Panc1 (cell line): ENCODE measurements around the gene DDX31. TPM values are rescaled to one million over a fixed set of nuclear protein-coding genes. Genes with fewer than 3 reads are reported as not detected.

Experiments used
- ATAC-seq: fragments of 200-7000 bp; cut with Tn5 transposase; 2 replicates; pipeline ENCODE4 v1.9.1; 2020; ENCODE audit warnings: mild to moderate bottlenecking, moderate library complexity
- BruUV-seq: library from RNA; stranded (reverse); fragments of 400-500 nt; replicated peaks from 2 replicates; lab custom pipeline; 2021; lab: Mats Ljungman, UMichigan
- CTCF ChIA-PET: fragments of 300-600 bp; sonication (Branson Sonifier 250); formaldehyde crosslinking; loops from one replicate; lab custom pipeline; 2022; ENCODE audit warnings: antibody characterized with exemption; lab: Charles Lee
- POLR2A ChIA-PET: fragments of 300-600 bp; sonication (Branson Sonifier 250); formaldehyde crosslinking; loops from one replicate; lab custom pipeline; 2022; ENCODE audit warnings: antibody characterized with exemption; lab: Charles Lee
- DNase-seq: peaks from one replicate; pipeline ENCODE4 v3.0.0-alpha.2; 2010; ENCODE audit warnings: low read depth, low spot score
- H3K27ac ChIP-seq: 2 replicates; pipeline ENCODE4 v1.5.1; 2011; ENCODE audit warnings: mild to moderate bottlenecking, low read length, inconsistent platforms
- H3K27me3 ChIP-seq: fragments of 200-500 bp; sonication (Bioruptor generic); 2 replicates; pipeline ENCODE4 v1.6.0; 2014; ENCODE audit warnings: low read length, inconsistent platforms; ENCODE audit not compliant: control insufficient read depth, insufficient read depth
- H3K36me3 ChIP-seq: fragments of 200-500 bp; sonication (Bioruptor generic); 2 replicates; pipeline ENCODE4 v1.5.1; 2014; ENCODE audit warnings: inconsistent platforms, mild to moderate bottlenecking, low read length, moderate library complexity; ENCODE audit not compliant: control insufficient read depth, insufficient read depth
- H3K4me1 ChIP-seq: 2 replicates; pipeline ENCODE4 v1.5.1; 2011; ENCODE audit warnings: inconsistent platforms, mild to moderate bottlenecking, low read length, moderate library complexity; ENCODE audit not compliant: control insufficient read depth, insufficient read depth
- H3K4me3 ChIP-seq, 2 experiments: 2 replicates each; pipeline ENCODE4 v1.5.1; 2011 to 2012; ENCODE audit warnings: low read depth in 2 of 2, low read length in 2 of 2, mild to moderate bottlenecking in 2 of 2, inconsistent platforms in 1 of 2, moderate library complexity in 1 of 2
- H3K9me3 ChIP-seq: fragments of 200-500 bp; sonication (Bioruptor generic); 2 replicates; pipeline ENCODE4 v1.5.1; 2014; ENCODE audit warnings: low read depth, mild to moderate bottlenecking, inconsistent platforms, low read length, moderate library complexity; ENCODE audit not compliant: control insufficient read depth, insufficient read depth
- CTCF ChIP-seq: fragments of 450-650 bp; IDR thresholded peaks from 2 replicates; pipeline ENCODE4 v1.5.1; 2017; ENCODE audit warnings: mild to moderate bottlenecking
- POLR2AphosphoS5 ChIP-seq: IDR thresholded peaks from 2 replicates; pipeline ENCODE4 v1.6.1; 2012; ENCODE audit warnings: mild to moderate bottlenecking, low read depth, low read length, moderate library complexity
- REST ChIP-seq, 2 experiments: IDR thresholded peaks; 2 replicates each; pipeline ENCODE4 v1.6.1; 2011 to 2012; ENCODE audit warnings: low read depth in 2 of 2, control low read depth in 1 of 2, low read length in 1 of 2, mild to moderate bottlenecking in 1 of 2, moderate library complexity in 1 of 2; ENCODE audit not compliant: insufficient read depth in 1 of 2
- SIN3A ChIP-seq: IDR thresholded peaks from 2 replicates; pipeline ENCODE4 v1.6.1; 2012; ENCODE audit warnings: low read depth, mild to moderate bottlenecking, low read length, moderate library complexity, borderline replicate concordance; ENCODE audit not compliant: insufficient read depth
- TCF7L2 ChIP-seq: IDR thresholded peaks from 2 replicates; pipeline ENCODE4 v1.6.1; 2011; ENCODE audit warnings: mild to moderate bottlenecking, low read depth, low read length, inconsistent platforms
- in situ Hi-C: cut with HindIII; loops from 2 replicates; pipeline ENCODE4 v1.10.0; 2016; ENCODE audit warnings: low sequenced_read_pairs, low pct_unique_long_range_greater_than_20kb
- intact Hi-C: fragments of 100-400 bp; cut with micrococcal nuclease; formaldehyde crosslinking; loops from one replicate; pipeline ENCODE4 v1.10.0; 2022; ENCODE audit not compliant: unreplicated experiment
- total RNA-seq: library from RNA; stranded (reverse); gene quantifications from one replicate; pipeline ENCODE4 v1.2.1, GENCODE V29; 2021; ENCODE audit not compliant: unreplicated experiment

The DDX31 gene
- total RNA-seq, 1 experiment from 2014 or later: 17.5 TPM

- ATAC-seq: no peak
- Histone ChIP-seq H3K27me3 (no peaks in the 10 kb centered on the region), H3K9me3 (no peaks in the 10 kb centered on the region), H3K4me3 (no peak overlapping the region), H3K27ac (no peak overlapping the region), H3K4me1 (no peaks in the 10 kb centered on the region), H3K36me3 (no peaks in the 10 kb centered on the region)
- POLR2A ChIA-PET: no interaction called here
- CTCF ChIA-PET: no interaction called here
- in situ Hi-C loops (no loop called here), intact Hi-C loops (no loop called here)
- no peak for DNase-seq
- TF ChIP-seq REST (IDR thresholded peaks at IDR 0.05; ENCODE audit: insufficient read depth in 1 of 2, low read depth in 2 of 2, low read length in 1 of 2) (no peak), CTCF (no peak), POLR2AphosphoS5 (no peak), SIN3A (no peak), TCF7L2 (no peak)
- no TSS peak for BruUV-seq
These were observed 40.5 kb upstream of the DDX31 start for GRCh38 chr9:132710333-132710732.

GRCh38 chr9:132708769-132709430 lies 39.1 kb upstream of the DDX31 start:
- Histone ChIP-seq H3K36me3 (no peaks in the 10 kb centered on the region), H3K4me1 (no peaks in the 10 kb centered on the region), H3K27me3 (no peaks in the 10 kb centered on the region), H3K27ac (no peak overlapping the region), H3K9me3 (no peaks in the 10 kb centered on the region), H3K4me3 (no peak overlapping the region)
- BruUV-seq: no TSS peak
- ChIA-PET CTCF (interaction anchor here (0.5 kb wide), 1 partner anchor 188 kb away, joined by 3 read pairs; no protein-coding TSS in a partner anchor), POLR2A (no interaction called here)
- no peak for TF ChIP-seq POLR2AphosphoS5
- no peak for TF ChIP-seq SIN3A
- no peak for TF ChIP-seq CTCF
- no peak for TF ChIP-seq REST (IDR thresholded peaks at IDR 0.05; ENCODE audit: insufficient read depth in 1 of 2, low read depth in 2 of 2, low read length in 1 of 2)
- TF ChIP-seq TCF7L2: no peak
- DNase-seq (no peak), ATAC-seq (no peak)
- in situ Hi-C loops (no loop called here), intact Hi-C loops (no loop called here)
